Astrocyte of the cerebellum (primary cell): ENCODE results near the gene PIK3CB.
A peak's percentile ranks its signal among the peaks of the same experiment; 100 is the strongest.

Experiments used
- DNase-seq: peaks from one replicate; pipeline ENCODE4 v3.0.0-alpha.2; 2011; ENCODE audit warnings: low read depth
- H3K4me3 ChIP-seq: 2 replicates; pipeline ENCODE4 v1.5.1; 2011; ENCODE audit warnings: mild to moderate bottlenecking, low read depth, low read length, moderate library complexity
- in situ Hi-C: cut with HindIII; loops from 2 replicates; pipeline ENCODE4 v1.10.0; 2017; ENCODE audit warnings: low sequenced_read_pairs
- TF ChIP-seq, protein P1 (sequence below): IDR thresholded peaks from 2 replicates; pipeline ENCODE4 v1.5.1; 2012; ENCODE audit warnings: low read length, low read depth, moderate library complexity, mild to moderate bottlenecking; ENCODE audit errors: missing control alignments

The PIK3CB gene

DNA sequence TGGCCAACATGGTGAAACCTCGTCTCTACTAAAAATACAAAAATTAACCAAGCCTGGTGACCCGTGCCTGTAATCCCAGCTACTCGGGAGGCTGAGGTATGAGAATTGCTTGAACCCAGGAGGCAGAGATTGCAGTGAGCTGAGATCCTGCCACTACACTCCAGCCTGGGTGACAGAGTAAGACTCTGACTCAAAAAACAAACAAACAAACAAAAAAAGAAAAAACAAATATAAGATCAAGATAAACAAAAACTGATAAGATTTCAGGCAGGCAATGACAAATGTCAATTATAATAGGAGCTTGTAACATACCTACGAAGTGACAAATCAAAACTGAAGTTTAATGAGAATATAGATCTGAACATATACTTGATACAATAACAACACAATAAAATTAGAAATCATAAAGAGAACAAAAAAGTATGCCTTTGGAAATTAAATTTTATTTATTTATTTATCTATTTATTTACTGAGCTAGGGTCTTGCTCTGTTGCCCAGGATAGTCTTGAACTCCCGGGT lies 155.8 kb downstream of the PIK3CB start:
- TF ChIP-seq, protein P1, sequence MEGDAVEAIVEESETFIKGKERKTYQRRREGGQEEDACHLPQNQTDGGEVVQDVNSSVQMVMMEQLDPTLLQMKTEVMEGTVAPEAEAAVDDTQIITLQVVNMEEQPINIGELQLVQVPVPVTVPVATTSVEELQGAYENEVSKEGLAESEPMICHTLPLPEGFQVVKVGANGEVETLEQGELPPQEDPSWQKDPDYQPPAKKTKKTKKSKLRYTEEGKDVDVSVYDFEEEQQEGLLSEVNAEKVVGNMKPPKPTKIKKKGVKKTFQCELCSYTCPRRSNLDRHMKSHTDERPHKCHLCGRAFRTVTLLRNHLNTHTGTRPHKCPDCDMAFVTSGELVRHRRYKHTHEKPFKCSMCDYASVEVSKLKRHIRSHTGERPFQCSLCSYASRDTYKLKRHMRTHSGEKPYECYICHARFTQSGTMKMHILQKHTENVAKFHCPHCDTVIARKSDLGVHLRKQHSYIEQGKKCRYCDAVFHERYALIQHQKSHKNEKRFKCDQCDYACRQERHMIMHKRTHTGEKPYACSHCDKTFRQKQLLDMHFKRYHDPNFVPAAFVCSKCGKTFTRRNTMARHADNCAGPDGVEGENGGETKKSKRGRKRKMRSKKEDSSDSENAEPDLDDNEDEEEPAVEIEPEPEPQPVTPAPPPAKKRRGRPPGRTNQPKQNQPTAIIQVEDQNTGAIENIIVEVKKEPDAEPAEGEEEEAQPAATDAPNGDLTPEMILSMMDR = no peak
- H3K4me3 ChIP-seq = no peak overlapping the region
- in situ Hi-C loops = loop anchor here (25.0 kb wide), 1 partner anchor 233 kb away; no protein-coding TSS in a partner anchor
- no peak for DNase-seq

DNA sequence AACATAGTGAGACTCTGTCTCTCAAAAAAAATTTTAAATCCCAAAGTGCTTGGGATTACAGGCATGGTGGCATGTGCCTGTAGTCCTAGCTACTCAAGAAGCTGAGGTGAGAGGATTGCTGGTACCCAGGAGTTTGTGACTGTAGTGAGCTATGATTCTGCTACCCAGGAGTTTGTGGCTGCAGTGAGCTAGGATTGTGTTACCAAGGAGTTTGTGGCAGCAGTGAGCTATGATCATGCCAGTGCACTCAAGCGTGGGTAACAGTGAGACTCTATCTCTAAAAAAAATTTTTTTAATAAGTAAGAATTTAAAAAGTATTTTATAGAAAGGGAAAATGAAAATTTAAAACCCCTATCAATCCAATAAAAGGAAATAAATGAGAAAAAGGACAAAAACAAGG lies 156.6 kb downstream of the PIK3CB start:
- no peak overlapping the region for H3K4me3 ChIP-seq
- DNase-seq = no peak
- TF ChIP-seq, protein P1 = no peak
- in situ Hi-C loops = loop anchor here (25.0 kb wide), 1 partner anchor 234 kb away; no protein-coding TSS in a partner anchor

DNA sequence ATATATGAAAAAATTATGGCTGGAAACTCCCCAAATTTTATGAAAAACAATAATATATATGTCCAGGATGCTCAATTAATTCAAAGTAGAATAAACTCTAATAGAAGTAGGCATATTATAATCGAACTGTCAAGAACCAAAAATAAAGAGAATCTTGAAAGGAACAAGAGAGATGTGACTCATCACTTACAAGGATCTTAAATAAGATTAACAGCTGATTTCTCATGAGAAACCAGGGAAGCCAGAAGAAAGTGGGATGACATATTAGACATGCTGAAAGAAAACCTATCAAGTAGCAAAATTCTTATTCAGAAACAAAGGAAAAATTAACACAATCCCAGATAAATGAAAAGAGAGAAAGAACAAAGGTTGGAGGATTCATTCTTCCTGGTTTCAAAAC lies 159.3 kb downstream of the PIK3CB start:
- no peak for DNase-seq
- no peak overlapping the region for H3K4me3 ChIP-seq

DNA sequence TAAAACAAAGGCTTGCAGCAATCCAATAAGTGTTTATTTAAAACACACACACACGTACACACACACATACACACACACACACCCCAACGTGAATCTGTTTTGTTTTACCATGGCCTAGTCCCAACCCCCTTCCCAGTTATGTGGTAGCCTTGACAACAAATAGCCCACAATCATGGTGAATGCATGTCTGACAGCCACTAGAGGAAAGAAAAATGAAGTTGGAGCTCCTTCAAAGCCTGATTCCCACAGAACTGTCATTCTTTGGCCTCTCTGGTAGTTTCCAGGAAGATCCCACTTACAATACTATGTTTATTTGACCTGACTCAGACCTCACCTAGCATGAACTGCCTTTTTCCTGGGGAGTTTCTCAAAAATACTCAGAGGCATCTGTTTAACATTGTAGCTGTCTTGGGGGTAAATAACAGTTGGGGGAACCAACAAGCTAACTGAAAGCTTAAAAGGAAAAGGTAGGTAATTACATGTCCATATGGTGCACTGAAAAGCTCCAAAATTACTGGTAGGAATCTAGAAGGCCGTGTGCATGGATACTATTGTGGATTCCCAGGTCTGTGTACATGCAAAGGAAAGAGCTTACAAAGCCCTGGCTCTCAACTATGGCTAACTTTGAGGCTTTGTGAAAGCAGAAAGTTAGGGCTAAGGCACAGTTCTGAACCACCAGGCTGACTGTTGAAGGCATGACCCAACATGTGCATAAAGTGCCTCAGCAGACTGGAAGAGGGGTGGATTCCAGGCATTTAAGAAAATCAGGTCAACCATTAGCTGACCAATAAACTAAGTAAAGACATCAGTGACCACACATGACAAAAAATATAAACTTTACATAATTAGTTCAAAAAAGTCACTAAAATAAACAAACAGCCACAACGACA lies 160.8 kb downstream of the PIK3CB start:
- H3K4me3 ChIP-seq = no peak overlapping the region
- TF ChIP-seq, protein P1 = no peak
- in situ Hi-C loops = no loop called here
- peak; percentile 81 for DNase-seq

More for the DNA sequence above, 159.3 kb downstream of the PIK3CB start:
- in situ Hi-C loops = loop anchor here (25.0 kb wide), 1 partner anchor 237 kb away; no protein-coding TSS in a partner anchor
- TF ChIP-seq, protein P1 = no peak

DNA sequence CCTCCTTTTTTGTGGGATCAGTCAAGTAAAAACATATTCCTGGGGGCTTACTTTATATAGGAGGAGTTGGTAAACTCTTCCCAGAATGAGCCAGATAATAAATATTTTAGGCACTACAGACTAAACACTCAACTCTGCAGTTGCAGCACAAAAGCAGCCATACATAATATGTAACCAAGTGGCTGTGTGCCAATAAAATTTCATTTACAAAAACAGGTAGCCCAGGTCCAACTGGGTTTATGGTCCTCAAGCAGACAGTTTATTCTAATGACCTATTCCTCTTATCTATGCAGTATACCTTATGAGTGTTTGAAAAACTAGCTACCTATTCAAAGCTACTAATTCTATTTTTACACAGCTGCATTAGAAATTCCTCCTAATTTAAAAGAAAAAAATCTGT lies 164.3 kb downstream of the PIK3CB start:
- in situ Hi-C loops = no loop called here
- TF ChIP-seq, protein P1 = no peak
- no peak overlapping the region for H3K4me3 ChIP-seq
- DNase-seq = no peak

DNA sequence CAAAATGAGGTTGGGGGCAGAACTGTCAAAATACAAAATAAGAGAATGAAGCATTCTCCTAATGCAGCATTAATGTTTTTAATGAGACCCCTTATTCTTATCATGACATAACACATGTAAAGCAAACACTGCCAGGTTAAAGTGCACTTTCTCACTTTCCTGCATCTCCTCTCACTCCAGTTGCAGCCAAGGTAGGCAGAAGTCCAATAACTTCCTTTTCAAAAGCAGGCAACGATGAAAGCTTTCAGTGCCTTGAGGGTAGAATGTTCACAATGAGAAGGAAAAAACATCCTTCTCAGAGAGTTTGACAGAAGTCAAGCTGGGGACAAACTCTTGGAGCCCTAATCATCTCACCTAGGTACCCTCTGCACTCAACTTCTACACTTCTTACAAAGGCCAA lies 166.6 kb downstream of the PIK3CB start:
- no peak overlapping the region for H3K4me3 ChIP-seq
- DNase-seq = no peak
- TF ChIP-seq, protein P1 = no peak
- in situ Hi-C loops = no loop called here
